Activated CD4-positive, alpha-beta T cell treated with anti-CD3 and anti-CD28 coated beads, Interleukin-2, amount 10 ng/mL, durations not matched to agents 24 days and 14 days (primary cell): ENCODE measurements around the gene LRWD1. TPM values are rescaled to one million over a fixed set of nuclear protein-coding genes. Genes with fewer than 3 reads are reported as not detected.
"Not testable (repeated sequence)": the region's sequence is repeated elsewhere in the genome, so short reads cannot be mapped to it uniquely, and the experiment has no call there.

ENCODE experiments used
- DNase-seq: peaks from one replicate; pipeline ENCODE4 v3.0.0; 2022
- H3K27ac Mint-ChIP-seq: one replicate; pipeline ENCODE4 v1.8.0; 2022; ENCODE audit warnings: mild to moderate bottlenecking, mixed read lengths
- H3K27me3 Mint-ChIP-seq: one replicate; pipeline ENCODE4 v1.8.0; 2022; ENCODE audit warnings: mixed read lengths
- H3K36me3 Mint-ChIP-seq: one replicate; pipeline ENCODE4 v1.8.0; 2022; ENCODE audit warnings: low read depth, mild to moderate bottlenecking, mixed read lengths
- H3K4me1 Mint-ChIP-seq: one replicate; pipeline ENCODE4 v1.8.0; 2021; ENCODE audit warnings: mixed read lengths
- H3K4me3 Mint-ChIP-seq: one replicate; pipeline ENCODE4 v1.8.0; 2022; ENCODE audit warnings: mild to moderate bottlenecking, moderate library complexity, mixed read lengths
- H3K9me3 Mint-ChIP-seq: one replicate; pipeline ENCODE4 v1.8.0; 2021; ENCODE audit warnings: mixed read lengths
- intact Hi-C: fragments of 100-400 bp; cut with micrococcal nuclease; formaldehyde crosslinking; loops from one replicate; pipeline ENCODE4 v1.15.1; 2023
- total RNA-seq: library from RNA; stranded (reverse); gene quantifications from 2 replicates; pipeline ENCODE4 v1.2.3, GENCODE V29; 2022

LRWD1 gene
- total RNA-seq, 1 donor from 2014 or later, result 32.4 TPM

GRCh38 chr7:102481962-102482361 lies 17.2 kb downstream of the LRWD1 start:
- peak; percentile 31 for DNase-seq
- not testable (repeated sequence) for H3K9me3 Mint-ChIP-seq

GRCh38 chr7:102484317-102484716 lies 19.5 kb downstream of the LRWD1 start:
- H3K4me3 Mint-ChIP-seq, H3K9me3 Mint-ChIP-seq, intact Hi-C loops, DNase-seq, H3K27ac Mint-ChIP-seq, H3K36me3 Mint-ChIP-seq, H3K4me1 Mint-ChIP-seq, H3K27me3 Mint-ChIP-seq: not testable (repeated sequence)

More at GRCh38 chr7:102481962-102482361, 17.2 kb downstream of the LRWD1 start:
- H3K27me3 Mint-ChIP-seq, H3K27ac Mint-ChIP-seq, H3K4me1 Mint-ChIP-seq, H3K36me3 Mint-ChIP-seq, H3K4me3 Mint-ChIP-seq, intact Hi-C loops: not testable (repeated sequence)

GRCh38 chr7:102490529-102491075 lies 25.8 kb downstream of the LRWD1 start:
- peak; percentile 93 for DNase-seq
- H3K27ac Mint-ChIP-seq, H3K9me3 Mint-ChIP-seq, H3K27me3 Mint-ChIP-seq, H3K4me1 Mint-ChIP-seq, H3K36me3 Mint-ChIP-seq, H3K4me3 Mint-ChIP-seq, intact Hi-C loops: not testable (repeated sequence)

GRCh38 chr7:102493220-102493935 lies 28.6 kb downstream of the LRWD1 start:
- H3K4me3 Mint-ChIP-seq, H3K27me3 Mint-ChIP-seq, intact Hi-C loops, H3K36me3 Mint-ChIP-seq, H3K27ac Mint-ChIP-seq, H3K4me1 Mint-ChIP-seq, DNase-seq, H3K9me3 Mint-ChIP-seq: not testable (repeated sequence)

GRCh38 chr7:102494026-102494425 lies 29.2 kb downstream of the LRWD1 start:
- intact Hi-C loops, H3K4me3 Mint-ChIP-seq, H3K9me3 Mint-ChIP-seq, H3K36me3 Mint-ChIP-seq, H3K27me3 Mint-ChIP-seq, H3K27ac Mint-ChIP-seq, H3K4me1 Mint-ChIP-seq: not testable (repeated sequence)
- DNase-seq, result peak; percentile 71

GRCh38 chr7:102494473-102495149 lies 29.8 kb downstream of the LRWD1 start:
- intact Hi-C loops, H3K27me3 Mint-ChIP-seq, H3K4me1 Mint-ChIP-seq, H3K27ac Mint-ChIP-seq, H3K9me3 Mint-ChIP-seq, H3K36me3 Mint-ChIP-seq, H3K4me3 Mint-ChIP-seq, DNase-seq: not testable (repeated sequence)

GRCh38 chr7:102496861-102497260 lies 32.1 kb downstream of the LRWD1 start:
- H3K4me1 Mint-ChIP-seq, H3K36me3 Mint-ChIP-seq, H3K27ac Mint-ChIP-seq, H3K27me3 Mint-ChIP-seq, H3K4me3 Mint-ChIP-seq, DNase-seq, H3K9me3 Mint-ChIP-seq, intact Hi-C loops: not testable (repeated sequence)

GRCh38 chr7:102497308-102497707 lies 32.5 kb downstream of the LRWD1 start:
- peak; percentile 56 for DNase-seq

GRCh38 chr7:102498321-102498720 lies 33.5 kb downstream of the LRWD1 start:
- H3K4me1 Mint-ChIP-seq, H3K4me3 Mint-ChIP-seq, DNase-seq, H3K27ac Mint-ChIP-seq, H3K27me3 Mint-ChIP-seq, H3K36me3 Mint-ChIP-seq, intact Hi-C loops, H3K9me3 Mint-ChIP-seq: not testable (repeated sequence)

More at GRCh38 chr7:102497308-102497707, 32.5 kb downstream of the LRWD1 start:
- H3K4me1 Mint-ChIP-seq, intact Hi-C loops, H3K27me3 Mint-ChIP-seq, H3K9me3 Mint-ChIP-seq, H3K4me3 Mint-ChIP-seq, H3K27ac Mint-ChIP-seq, H3K36me3 Mint-ChIP-seq: not testable (repeated sequence)

- H3K36me3 Mint-ChIP-seq, DNase-seq, intact Hi-C loops, H3K4me3 Mint-ChIP-seq, H3K4me1 Mint-ChIP-seq, H3K27me3 Mint-ChIP-seq, H3K27ac Mint-ChIP-seq, H3K9me3 Mint-ChIP-seq: not testable (repeated sequence)
These were observed 38.4 kb downstream of the LRWD1 start for GRCh38 chr7:102503141-102503540.

- H3K27ac Mint-ChIP-seq, H3K27me3 Mint-ChIP-seq, H3K4me1 Mint-ChIP-seq, H3K9me3 Mint-ChIP-seq, DNase-seq, H3K36me3 Mint-ChIP-seq, intact Hi-C loops, H3K4me3 Mint-ChIP-seq: not testable (repeated sequence)
These were observed 40.8 kb downstream of the LRWD1 start for GRCh38 chr7:102505298-102506185.

GRCh38 chr7:102507410-102508088 lies 42.8 kb downstream of the LRWD1 start:
- intact Hi-C loops, H3K27ac Mint-ChIP-seq, H3K27me3 Mint-ChIP-seq, H3K4me3 Mint-ChIP-seq, H3K9me3 Mint-ChIP-seq, H3K4me1 Mint-ChIP-seq, H3K36me3 Mint-ChIP-seq: not testable (repeated sequence)
- peak; percentile 45 for DNase-seq

GRCh38 chr7:102510575-102510974 lies 45.8 kb downstream of the LRWD1 start:
- H3K27me3 Mint-ChIP-seq, H3K9me3 Mint-ChIP-seq, H3K4me1 Mint-ChIP-seq, H3K27ac Mint-ChIP-seq, H3K36me3 Mint-ChIP-seq, intact Hi-C loops, H3K4me3 Mint-ChIP-seq: not testable (repeated sequence)
- peak; percentile 52 for DNase-seq
